ENCODE results near the gene ZNF396. TPM values are rescaled to one million over a fixed set of nuclear protein-coding genes. Genes with fewer than 3 reads are reported as not detected.

The ZNF396 gene
- total RNA-seq, 1 donor: 0.52 TPM

DNA sequence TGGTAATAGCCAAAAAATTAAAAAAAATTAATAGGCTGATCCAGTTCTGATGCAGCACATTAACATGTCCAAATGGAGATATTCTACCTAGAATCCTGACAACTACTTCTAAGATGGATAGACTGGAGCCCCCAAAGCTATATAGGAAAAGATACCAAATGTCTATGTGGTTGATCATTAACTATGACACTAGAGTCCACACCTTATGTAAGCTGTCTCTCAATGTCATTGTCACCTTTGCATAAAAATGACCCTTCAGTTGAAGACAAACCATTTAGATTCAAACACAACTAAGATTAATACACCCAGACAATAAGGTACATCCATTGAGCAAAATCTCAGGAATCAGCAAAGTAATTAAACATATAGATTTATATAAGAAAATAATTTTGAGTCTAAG, 14.6 kb downstream of the ZNF396 start:
- Histone ChIP-seq H3K4me1 (ENCODE audit: insufficient read depth, low read length) (no peaks in the 10 kb centered on the region), H3K9me3 (ENCODE audit: low read depth, low read length) (no peaks in the 10 kb centered on the region), H3K27me3 (ENCODE audit: insufficient read depth, low read length) (no peaks in the 10 kb centered on the region), H3K4me3 (ENCODE audit: low read length) (no peak overlapping the region)

DNA sequence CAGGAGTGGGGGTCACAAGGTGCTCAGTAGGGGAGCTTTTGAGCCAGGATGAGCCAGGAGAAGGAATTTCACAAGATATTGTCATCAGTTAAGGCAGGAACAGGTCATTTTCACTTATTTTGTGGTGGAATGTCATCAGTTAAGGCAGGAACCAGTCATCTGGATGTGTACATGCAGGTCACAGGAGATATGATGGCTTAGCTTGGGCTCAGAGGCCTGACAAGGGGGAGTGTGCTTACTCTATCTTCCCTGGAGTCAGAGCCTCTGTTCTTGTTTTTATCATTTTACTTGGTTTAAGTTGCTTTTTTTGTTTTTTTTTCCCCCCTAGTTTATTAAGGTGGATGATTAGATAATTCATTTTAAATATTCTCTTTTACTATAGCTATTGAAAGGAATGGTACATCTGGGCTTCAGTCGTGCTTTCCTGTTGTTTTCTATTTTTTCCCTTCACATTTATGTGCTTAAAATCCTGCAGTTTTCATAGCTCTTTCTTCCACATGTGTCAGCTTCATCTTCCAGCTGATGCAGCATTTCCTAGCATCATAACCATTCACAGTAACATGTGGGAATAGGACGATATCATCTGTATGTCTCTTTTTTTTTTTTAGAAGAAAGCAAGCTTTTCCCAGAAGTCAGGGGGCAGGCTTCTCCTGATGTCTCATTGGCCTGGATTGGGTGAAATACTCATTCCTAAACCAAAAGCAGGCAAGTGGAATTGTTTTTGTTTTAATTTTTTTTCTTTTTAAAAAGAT, 15.4 kb downstream of the ZNF396 start:
- H3K4me1 ChIP-seq (ENCODE audit: insufficient read depth, low read length): no peaks in the 10 kb centered on the region
- no peak overlapping the region for H3K4me3 ChIP-seq (ENCODE audit: low read length)
- H3K27me3 ChIP-seq (ENCODE audit: insufficient read depth, low read length): no peaks in the 10 kb centered on the region
- no peaks in the 10 kb centered on the region for H3K9me3 ChIP-seq (ENCODE audit: low read depth, low read length)

GRCh38 chr18:35355140-35355618, 22.0 kb downstream of the ZNF396 start:
- Histone ChIP-seq H3K27me3 (ENCODE audit: insufficient read depth, low read length) (no peaks in the 10 kb centered on the region), H3K4me1 (ENCODE audit: insufficient read depth, low read length) (no peaks in the 10 kb centered on the region), H3K4me3 (ENCODE audit: low read length) (no peak overlapping the region), H3K9me3 (ENCODE audit: low read depth, low read length) (no peaks in the 10 kb centered on the region)

- H3K4me3 ChIP-seq (ENCODE audit: low read length): no peak overlapping the region
- H3K9me3 ChIP-seq (ENCODE audit: low read depth, low read length): no peaks in the 10 kb centered on the region
- no peaks in the 10 kb centered on the region for H3K27me3 ChIP-seq (ENCODE audit: insufficient read depth, low read length)
- no peaks in the 10 kb centered on the region for H3K4me1 ChIP-seq (ENCODE audit: insufficient read depth, low read length)
Observed at GRCh38 chr18:35352778-35353177, 24.4 kb downstream of the ZNF396 start.

GRCh38 chr18:35352283-35352682, 24.9 kb downstream of the ZNF396 start:
- no peaks in the 10 kb centered on the region for H3K4me1 ChIP-seq (ENCODE audit: insufficient read depth, low read length)
- H3K9me3 ChIP-seq (ENCODE audit: low read depth, low read length): no peaks in the 10 kb centered on the region
- H3K27me3 ChIP-seq (ENCODE audit: insufficient read depth, low read length): no peaks in the 10 kb centered on the region
- no peak overlapping the region for H3K4me3 ChIP-seq (ENCODE audit: low read length)

GRCh38 chr18:35348001-35348400, 29.1 kb downstream of the ZNF396 start:
- Histone ChIP-seq H3K4me3 (ENCODE audit: low read length) (no peak overlapping the region), H3K27me3 (ENCODE audit: insufficient read depth, low read length) (no peaks in the 10 kb centered on the region), H3K9me3 (ENCODE audit: low read depth, low read length) (no peaks in the 10 kb centered on the region), H3K4me1 (ENCODE audit: insufficient read depth, low read length) (peaks cover 28% of the 10 kb centered on the region)

DNA sequence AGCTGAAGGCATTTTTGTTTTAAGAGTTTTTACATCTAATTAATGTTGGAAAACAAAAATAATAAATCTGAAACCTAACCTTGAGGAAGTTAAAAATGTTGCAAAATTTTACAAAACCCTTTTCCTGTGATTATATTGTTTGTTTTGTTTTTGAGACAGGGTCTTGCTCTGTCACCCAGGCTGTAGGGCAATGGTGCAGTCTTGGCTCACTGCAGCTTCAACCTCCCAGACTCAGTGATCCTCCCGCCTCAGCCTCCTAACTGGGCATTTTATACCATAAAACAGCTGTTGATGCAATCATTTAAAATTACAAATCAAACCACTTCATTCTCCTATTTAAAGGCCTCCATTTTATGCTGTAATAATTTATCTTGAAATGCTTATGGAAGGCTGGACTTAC, 31.2 kb downstream of the ZNF396 start:
- peaks cover 31% of the 10 kb centered on the region for H3K4me1 ChIP-seq (ENCODE audit: insufficient read depth, low read length)
- H3K27me3 ChIP-seq (ENCODE audit: insufficient read depth, low read length): no peaks in the 10 kb centered on the region
- H3K9me3 ChIP-seq (ENCODE audit: low read depth, low read length): no peaks in the 10 kb centered on the region
- no peak overlapping the region for H3K4me3 ChIP-seq (ENCODE audit: low read length)

DNA sequence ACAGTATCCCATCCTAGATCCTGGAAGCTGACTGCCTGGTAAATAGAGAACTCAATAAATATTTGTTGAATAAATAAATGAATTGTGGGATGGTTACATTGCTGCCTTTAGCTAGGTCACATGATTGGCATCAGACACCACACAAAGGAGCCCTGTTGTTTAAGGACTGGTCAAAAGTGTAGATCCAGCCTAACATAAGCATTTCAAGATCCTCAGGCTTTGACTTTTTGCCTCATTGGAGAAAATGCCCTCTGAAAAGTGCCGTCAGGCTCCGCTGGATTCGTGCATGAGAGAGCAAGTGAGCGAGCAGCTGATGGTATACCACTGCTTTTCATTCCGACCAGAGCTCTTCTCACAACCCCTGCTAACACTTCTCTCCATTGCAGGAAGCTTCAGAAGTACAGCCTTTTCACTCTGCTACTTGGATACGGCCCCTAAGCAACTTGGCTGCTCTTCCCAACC, 31.6 kb downstream of the ZNF396 start:
- no peak overlapping the region for H3K4me3 ChIP-seq (ENCODE audit: low read length)
- H3K9me3 ChIP-seq (ENCODE audit: low read depth, low read length): no peaks in the 10 kb centered on the region
- no peaks in the 10 kb centered on the region for H3K27me3 ChIP-seq (ENCODE audit: insufficient read depth, low read length)
- H3K4me1 ChIP-seq (ENCODE audit: insufficient read depth, low read length): peaks cover 32% of the 10 kb centered on the region

- Histone ChIP-seq H3K9me3 (ENCODE audit: low read depth, low read length) (no peaks in the 10 kb centered on the region), H3K27me3 (ENCODE audit: insufficient read depth, low read length) (no peaks in the 10 kb centered on the region), H3K4me3 (ENCODE audit: low read length) (peak overlapping the region; percentile 88), H3K4me1 (ENCODE audit: insufficient read depth, low read length) (peaks cover 38% of the 10 kb centered on the region)
Observed at GRCh38 chr18:35344736-35345459, 32.2 kb downstream of the ZNF396 start.

- no peaks in the 10 kb centered on the region for H3K27me3 ChIP-seq (ENCODE audit: insufficient read depth, low read length)
- peak within 1 kb of the TSS; percentile 88 for H3K4me3 ChIP-seq (ENCODE audit: low read length)
Observed at GRCh38 chr18:35343936-35344735, 33.0 kb downstream of the ZNF396 start, which contains the start of gene ZNF24. Gene ZNF24, minus strand, starts transcription at chr18:35344420. Its CDS starts 3,770 bp downstream, at chr18:35340650.

GRCh38 chr18:35343488-35343935, 33.6 kb downstream of the ZNF396 start:
- Histone ChIP-seq H3K27me3 (ENCODE audit: insufficient read depth, low read length) (no peaks in the 10 kb centered on the region), H3K4me3 (ENCODE audit: low read length) (peak overlapping the region; percentile 88), H3K9me3 (ENCODE audit: low read depth, low read length) (no peaks in the 10 kb centered on the region), H3K4me1 (ENCODE audit: insufficient read depth, low read length) (peaks cover 42% of the 10 kb centered on the region)

More at GRCh38 chr18:35343936-35344735, 33.0 kb downstream of the ZNF396 start, which contains the start of gene ZNF24:
- H3K4me1 ChIP-seq (ENCODE audit: insufficient read depth, low read length): peaks cover 42% of the 10 kb centered on the region
- H3K9me3 ChIP-seq (ENCODE audit: low read depth, low read length): no peaks in the 10 kb centered on the region

DNA sequence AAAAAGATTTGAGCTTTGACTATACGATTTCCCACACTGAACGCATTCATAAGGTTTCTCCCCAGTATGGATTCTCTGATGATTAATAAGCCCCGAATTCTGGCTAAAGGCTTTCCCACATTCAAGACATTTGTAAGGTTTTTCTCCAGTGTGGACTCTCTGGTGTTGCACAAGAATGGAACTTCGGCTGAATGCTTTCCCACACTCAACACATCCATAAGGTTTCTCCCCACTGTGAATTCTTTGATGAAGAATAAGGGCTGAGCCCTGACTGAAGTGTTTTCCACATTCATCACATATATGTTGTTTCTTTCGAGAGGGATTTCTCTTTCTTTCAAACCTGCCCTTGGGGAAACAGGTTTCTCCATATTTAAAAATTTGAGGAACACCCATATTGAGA, 39.9 kb downstream of the ZNF396 start:
- peaks cover 14% of the 10 kb centered on the region for H3K4me1 ChIP-seq (ENCODE audit: insufficient read depth, low read length)
- H3K9me3 ChIP-seq (ENCODE audit: low read depth, low read length): no peaks in the 10 kb centered on the region
- no peaks in the 10 kb centered on the region for H3K27me3 ChIP-seq (ENCODE audit: insufficient read depth, low read length)
- H3K4me3 ChIP-seq (ENCODE audit: low read length): no peak overlapping the region

DNA sequence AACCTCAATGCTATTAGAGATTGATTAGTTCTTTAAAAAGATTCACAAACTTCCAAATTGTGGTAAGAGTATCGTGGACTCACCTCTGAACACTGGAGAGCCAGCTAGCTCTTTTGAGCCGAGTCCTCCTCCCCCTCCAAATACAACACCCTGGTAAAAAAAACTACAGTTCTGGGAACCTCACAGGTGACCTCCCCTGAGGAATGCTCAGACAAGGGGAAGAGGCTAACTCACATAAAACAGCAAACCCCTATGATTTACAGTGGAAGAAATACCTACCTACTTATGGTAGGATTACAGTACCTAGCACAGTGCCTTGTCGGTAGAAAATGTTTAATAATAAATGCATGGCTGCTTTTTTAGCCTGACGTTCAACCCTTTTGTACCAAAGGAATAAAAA, 41.3 kb downstream of the ZNF396 start:
- Histone ChIP-seq H3K27me3 (ENCODE audit: insufficient read depth, low read length) (no peaks in the 10 kb centered on the region), H3K9me3 (ENCODE audit: low read depth, low read length) (no peaks in the 10 kb centered on the region), H3K4me1 (ENCODE audit: insufficient read depth, low read length) (peaks cover 11% of the 10 kb centered on the region), H3K4me3 (ENCODE audit: low read length) (no peak overlapping the region)

DNA sequence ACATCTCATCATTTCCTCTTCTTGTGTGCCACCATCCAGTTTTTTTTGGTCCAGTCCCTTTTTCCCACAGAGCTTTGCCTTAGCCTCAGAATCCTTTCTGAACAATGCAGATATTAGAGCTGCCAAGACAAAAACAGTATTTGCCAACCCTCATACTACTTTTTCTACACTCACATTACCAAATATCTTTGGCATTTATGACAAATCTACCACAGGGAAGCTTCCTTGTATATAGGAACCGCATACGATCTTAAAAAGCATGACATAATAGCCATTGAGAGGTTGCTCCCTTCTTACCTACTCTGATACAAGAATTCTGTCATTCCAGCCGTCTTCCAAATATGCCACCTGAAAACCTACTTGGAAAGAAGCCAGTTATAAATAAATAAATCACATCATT, 42.3 kb downstream of the ZNF396 start:
- no peak overlapping the region for H3K4me3 ChIP-seq (ENCODE audit: low read length)
- H3K9me3 ChIP-seq (ENCODE audit: low read depth, low read length): no peaks in the 10 kb centered on the region
- H3K4me1 ChIP-seq (ENCODE audit: insufficient read depth, low read length): peaks cover 4% of the 10 kb centered on the region
- no peaks in the 10 kb centered on the region for H3K27me3 ChIP-seq (ENCODE audit: insufficient read depth, low read length)

DNA sequence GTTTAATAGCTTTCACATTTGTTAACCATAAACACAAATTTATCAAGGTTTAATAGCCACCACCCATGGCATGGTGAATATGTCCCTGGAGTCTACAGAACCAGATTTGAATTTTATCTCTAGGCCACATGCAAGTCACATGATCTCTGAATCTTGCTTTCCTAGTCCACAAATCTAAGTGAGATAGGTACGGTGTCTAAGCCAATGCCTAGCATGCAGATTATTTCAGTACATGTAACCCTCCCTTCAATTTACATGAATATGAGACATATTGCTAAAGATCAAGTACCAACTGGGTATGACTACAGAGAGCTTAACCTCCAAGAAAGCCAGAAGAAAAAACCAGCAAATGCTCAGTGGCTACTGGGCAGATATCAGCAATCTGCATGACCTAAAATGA, 42.9 kb downstream of the ZNF396 start:
- H3K4me3 ChIP-seq (ENCODE audit: low read length): no peak overlapping the region
- no peaks in the 10 kb centered on the region for H3K4me1 ChIP-seq (ENCODE audit: insufficient read depth, low read length)
- H3K27me3 ChIP-seq (ENCODE audit: insufficient read depth, low read length): no peaks in the 10 kb centered on the region
- H3K9me3 ChIP-seq (ENCODE audit: low read depth, low read length): no peaks in the 10 kb centered on the region
